ENCODE measurements around the gene PAMR1. TPM values are rescaled to one million over a fixed set of nuclear protein-coding genes. Genes with fewer than 3 reads are reported as not detected.

Gene PAMR1
- total and polyA plus RNA-seq, 2 of the 8 experiments (the other 6 are each of a cell fraction or from before 2014, with no cell fraction given) = 3.0 to 6.9 TPM

DNA sequence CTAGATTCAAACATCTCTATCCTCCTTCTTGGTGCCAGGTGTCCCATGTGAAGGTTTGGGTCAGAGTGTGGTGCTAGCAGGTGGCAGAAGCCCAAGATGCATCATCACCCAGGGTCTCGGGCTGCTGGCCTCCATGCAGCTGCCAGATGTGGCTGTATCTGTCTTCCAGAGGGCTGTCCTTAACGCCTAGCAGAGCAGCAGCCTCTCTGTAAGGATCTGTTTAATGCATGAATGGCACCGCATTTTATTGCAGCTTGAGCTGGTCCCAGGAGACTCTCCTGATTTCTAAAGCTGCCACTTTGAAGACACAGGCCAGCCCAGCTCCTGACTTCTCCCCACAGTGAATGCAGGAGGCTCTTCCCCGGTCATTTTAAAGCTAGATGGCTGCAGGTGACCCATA, 132.3 kb downstream of the PAMR1 start (continued):
- TF ChIP-seq, protein P1, sequence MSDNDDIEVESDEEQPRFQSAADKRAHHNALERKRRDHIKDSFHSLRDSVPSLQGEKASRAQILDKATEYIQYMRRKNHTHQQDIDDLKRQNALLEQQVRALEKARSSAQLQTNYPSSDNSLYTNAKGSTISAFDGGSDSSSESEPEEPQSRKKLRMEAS (IDR thresholded peaks at IDR 0.05) = no peak
- TF ChIP-seq, protein P2, sequence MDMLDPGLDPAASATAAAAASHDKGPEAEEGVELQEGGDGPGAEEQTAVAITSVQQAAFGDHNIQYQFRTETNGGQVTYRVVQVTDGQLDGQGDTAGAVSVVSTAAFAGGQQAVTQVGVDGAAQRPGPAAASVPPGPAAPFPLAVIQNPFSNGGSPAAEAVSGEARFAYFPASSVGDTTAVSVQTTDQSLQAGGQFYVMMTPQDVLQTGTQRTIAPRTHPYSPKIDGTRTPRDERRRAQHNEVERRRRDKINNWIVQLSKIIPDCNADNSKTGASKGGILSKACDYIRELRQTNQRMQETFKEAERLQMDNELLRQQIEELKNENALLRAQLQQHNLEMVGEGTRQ (IDR thresholded peaks at IDR 0.05; ENCODE audit: low read length) = no peak
- TF ChIP-seq CEBPB (IDR thresholded peaks at IDR 0.05; ENCODE audit: low read depth, low read length) (no peak), POLR2AphosphoS5 (IDR thresholded peaks at IDR 0.05; ENCODE audit: low read depth, low read length) (no peak)

All from H1 (cell line).